Amygdala (tissue), 56 donors: Measurements from ENCODE around the gene DRG2.

ENCODE experiments used
- DNase-seq, 56 donors: peaks; one replicate each; lab custom pipeline; 2025; lab: John Stamatoyannopoulos, UW

DRG2 gene

DNA sequence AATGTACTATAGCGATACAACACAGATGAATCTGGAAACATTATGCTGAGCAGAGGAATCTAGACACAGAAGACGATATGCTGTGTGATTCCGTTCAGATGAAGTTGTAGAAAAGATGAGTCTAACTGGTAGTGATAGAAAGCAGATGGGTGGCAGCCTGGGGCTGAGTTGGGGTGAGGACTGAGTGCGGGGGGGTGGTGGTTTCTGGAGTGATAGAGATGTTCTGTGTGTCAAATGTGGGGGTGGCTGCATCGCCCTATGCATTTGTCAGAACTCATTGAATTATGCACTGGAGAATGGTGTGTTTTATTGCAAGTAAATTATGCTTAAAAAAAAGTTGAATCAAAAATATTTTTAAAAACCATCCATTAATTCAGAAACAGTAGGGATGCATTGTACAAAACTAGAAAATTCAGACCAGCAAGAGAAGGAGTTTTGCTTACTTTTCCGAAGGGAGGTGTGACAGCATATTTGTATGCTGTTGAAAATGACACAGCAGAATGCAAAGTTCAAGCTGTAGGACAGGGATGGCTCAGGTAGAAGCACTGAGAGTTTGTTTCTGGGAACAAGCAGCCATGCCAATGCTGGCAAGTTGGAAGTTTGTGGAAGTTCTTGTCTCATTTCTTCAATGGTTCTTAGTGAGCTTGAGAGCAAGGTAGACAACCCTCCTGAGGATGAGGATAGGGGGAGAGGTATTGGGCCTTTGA, 13.0 kb upstream of the DRG2 start:
- peak in 1 of 56 donors; percentile 9 for DNase-seq

DNA sequence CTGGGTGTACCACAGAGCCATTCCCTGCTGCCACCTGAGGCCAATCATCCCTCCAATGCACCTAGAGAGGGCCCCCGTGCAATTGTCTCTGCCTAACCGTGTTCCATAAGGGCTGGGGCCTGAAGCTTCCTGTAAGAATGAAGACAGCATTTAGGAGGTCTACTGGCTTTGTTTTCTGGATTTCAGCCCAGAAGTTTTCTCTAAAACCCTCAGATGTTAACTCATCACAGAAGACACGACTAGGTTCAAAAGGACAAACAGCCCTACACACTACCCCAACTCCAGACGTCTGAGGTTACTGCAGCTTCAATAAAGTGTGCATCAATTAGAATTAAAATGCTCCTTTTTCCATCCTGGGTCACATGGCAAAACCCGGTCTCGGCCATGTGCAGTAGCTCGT, 10.8 kb upstream of the DRG2 start:
- no peak for DNase-seq

DNA sequence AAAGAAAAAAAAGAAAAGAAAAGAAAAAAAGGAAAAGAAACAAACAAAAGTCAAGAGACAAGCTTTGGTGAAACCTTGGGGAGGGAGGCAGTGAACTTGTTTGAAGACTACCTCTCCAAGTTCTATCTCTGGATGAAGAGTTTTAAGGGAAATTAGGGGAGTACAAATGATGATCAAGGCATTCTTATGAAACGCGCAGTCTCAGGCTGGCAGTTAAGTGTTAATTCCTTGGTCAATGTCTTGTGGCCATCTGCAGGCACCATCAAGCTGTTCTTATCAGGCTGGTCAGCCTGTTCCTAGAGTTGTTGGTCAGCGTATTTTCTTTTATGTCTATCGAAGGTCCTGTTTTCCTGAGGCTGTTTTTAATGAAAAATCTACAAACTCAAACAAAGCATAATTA, 8.2 kb upstream of the DRG2 start:
- DNase-seq: no peak

DNA sequence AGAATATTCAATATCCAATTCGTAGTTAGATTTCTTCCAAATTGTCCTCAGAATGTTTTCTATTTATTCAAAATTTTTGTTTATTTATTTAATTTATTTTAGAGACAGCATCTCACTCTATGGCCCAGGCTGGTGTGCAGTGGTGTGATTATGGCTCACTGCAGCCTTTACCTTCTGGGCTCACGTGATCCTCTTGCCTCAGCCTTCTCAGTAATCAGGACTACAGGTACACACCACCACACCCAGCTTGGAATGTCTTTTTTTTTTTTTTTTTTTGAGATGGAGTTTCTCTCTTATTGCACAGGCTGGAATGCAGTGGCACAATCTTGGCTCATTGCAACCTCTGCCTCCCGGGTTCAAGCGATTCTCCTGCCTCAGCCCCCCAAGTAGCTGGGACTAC, 3.5 kb upstream of the DRG2 start:
- DNase-seq: no peak

DNA sequence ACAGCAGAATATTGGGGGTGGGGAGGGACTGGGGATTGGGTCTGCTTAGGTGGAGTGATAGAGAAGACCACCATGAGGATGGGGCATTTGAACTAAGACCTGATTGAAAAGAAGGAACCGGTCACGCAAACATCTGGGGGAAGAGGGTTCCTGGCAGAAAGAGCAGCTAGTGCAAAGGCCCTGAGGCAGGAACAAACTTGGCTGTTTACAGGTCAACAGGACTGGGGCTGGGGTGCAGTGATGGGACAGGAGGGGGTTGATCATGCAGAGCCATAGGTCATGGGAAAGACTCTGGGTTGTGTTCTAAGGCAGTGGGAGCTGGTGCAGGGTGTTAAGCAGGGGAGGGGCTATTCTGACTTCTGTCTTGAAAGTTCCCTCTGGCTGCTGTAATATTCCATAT, 1.9 kb downstream of the DRG2 start:
- DNase-seq: no peak

DNA sequence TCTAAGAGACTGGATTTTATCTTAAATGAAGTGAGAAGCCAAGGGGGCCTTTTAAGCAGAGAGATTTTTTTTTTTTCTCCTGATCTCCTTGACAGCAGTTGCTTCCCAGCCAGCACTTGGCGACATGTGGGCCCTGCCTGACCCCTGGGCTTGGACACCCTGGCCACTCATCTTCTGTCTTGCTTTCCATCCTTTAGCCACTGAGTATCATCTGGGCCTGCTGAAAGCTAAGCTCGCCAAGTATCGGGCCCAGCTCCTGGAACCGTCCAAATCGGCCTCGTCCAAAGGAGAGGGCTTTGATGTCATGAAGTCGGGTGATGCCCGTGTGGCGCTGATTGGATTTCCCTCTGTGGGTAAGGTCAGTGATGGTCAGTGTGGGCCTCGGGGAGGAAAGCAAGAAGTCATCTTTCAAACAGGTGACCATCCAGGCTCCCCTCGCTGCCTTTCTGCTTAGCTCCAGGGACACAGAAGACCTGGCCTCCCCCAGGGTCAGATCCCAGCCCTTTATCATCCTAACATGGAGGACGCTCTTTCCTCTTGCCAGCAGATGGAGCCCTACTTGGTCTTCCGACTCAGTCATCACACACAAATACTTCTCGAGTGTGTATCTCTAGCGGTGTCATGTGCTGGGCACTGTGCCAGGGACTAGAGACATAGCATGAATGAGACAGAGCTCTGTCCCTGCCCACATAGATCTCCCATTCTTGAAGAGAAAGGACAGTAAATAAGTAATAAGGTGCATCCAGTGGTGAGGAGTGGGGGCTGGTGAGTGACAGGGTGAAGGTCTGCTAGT, 6.1 kb downstream of the DRG2 start:
- DNase-seq: peak in 5 of 56 donors; percentile 8 to 65 (median 31)

DNA sequence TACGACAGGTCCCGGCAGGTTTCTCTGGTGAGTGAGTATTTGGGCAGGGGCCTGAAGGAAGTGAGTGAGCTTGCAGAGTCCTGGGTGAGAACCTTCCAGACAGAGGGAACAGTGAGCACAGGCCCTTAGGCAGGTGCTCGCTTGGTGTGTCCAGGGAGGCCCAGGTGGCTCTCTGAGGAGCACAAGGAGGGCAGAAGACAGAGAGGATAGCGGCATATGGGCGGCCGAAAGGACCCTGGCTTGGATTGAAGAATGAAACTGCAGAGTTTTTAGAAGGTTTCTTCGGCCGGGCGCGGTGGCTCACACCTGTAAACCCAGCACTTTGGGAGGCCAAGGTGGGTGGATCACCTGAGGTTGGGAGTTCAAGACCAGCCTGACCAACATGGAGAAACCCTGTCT, 6.7 kb downstream of the DRG2 start:
- no peak for DNase-seq

DNA sequence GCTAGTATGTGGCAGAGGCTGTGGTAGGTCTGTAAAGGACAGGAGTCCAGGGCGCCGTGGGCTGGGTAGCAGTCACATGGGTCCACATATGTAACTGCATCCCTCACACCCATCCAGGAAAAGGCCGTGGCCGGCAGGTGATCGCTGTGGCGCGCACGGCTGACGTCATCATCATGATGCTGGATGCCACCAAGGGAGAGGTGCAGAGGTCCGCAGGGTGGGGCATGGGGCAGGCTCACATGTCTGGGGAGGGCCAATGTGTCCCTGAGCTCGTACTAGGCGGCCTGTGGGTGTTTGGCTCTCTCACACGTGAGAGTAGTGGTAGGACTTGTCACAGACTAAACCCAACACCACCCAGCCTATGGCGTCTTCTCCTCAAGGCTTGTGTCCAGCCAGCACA, 11.8 kb downstream of the DRG2 start:
- no peak for DNase-seq

DNA sequence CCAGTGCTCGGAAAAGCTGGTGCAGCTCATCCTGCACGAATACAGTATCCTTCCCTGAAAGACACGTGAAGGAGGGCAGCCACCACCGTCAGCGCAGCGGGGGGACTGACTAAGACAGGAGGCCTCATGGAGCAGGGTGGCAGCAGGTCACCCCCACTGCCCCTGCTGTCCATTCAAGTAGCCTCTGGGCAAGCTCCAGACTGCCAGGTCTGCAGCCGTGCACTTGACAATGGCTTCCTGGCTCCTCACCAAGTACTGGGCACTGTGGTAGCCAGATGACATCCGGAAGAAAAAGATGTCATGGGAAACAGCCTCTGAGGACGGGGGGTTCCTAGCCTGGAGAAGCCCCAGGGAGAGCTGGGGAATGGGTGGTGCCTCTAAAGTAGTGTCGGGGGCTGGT, 12.9 kb downstream of the DRG2 start:
- DNase-seq: no peak

DNA sequence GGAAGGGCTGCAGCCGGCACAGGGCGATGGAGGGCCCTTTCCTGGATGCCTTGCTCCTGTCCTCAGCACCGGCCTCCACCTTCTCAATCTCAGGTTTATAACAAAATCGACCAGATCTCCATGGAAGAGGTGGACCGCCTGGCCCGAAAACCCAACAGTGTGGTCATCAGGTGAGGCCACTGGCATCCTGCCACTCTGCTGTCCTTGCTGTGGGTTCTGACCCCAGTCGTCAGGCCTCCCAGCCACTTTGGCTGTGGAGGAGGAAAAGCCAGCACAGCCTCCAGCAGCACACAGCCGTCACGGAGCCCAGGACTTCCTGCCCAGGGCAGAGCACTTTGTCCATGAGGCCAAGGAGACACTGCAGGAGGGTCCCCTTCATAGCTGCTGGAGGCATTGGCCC, 14.1 kb downstream of the DRG2 start:
- DNase-seq: no peak

DNA sequence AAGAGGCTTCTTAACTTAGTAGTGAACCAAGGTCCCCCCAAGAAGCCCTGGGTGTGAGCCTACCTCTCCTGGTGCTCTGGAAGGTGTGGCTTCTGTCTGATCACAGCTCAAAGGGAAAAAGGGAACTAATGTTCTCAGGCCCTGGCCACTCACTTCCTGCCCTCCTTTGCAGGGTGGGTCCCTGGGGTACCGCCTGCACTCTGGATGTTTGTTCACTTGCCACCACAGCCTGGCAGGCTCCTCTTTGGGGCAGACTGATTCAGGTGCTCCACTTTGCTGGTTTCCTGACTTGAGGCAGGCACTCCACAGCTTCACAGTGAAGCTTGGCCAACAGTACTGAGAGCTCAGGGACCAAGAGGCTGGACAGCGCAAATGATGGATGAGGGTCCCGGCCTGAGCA, 14.9 kb downstream of the DRG2 start:
- no peak for DNase-seq

DNA sequence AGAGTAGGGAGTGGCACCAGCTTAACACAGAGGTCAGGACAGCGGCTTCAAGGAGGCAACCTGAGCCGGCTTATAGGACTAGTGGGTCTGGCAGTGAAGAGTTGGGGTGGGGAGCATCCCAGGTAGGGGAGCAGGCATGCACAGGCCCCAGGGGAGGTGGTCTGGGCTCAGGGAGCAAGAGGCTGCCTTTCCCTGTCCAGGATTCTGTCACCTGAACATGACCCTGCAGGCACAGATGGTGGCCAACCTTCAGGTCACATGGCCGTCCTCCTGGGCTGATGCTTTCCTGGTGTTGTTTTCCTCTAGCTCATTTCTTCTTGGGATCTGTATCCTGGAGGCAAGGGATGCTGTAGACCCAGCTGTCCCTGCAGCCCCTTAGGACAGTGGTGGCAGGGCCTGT, 17.3 kb downstream of the DRG2 start:
- no peak for DNase-seq

DNA sequence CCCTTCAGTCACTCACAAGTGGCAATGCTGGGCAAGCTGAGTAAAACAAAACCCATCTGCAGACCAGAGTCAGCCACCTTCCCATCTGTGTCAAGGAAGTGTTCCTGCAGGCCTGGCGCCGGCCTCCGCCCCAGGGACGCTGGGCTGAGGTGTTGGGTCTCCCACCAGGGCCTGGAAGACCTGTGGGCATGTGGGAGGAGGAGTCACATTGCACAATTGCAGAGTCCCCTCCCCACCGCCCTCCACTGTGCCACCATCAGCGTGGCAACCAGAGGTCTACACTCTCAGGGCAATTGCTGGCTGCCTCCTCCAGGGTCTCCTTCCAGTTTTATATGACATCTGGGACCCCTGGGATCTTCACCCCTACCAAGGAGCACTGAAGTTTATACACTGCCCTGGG, 17.8 kb downstream of the DRG2 start:
- no peak for DNase-seq

DNA sequence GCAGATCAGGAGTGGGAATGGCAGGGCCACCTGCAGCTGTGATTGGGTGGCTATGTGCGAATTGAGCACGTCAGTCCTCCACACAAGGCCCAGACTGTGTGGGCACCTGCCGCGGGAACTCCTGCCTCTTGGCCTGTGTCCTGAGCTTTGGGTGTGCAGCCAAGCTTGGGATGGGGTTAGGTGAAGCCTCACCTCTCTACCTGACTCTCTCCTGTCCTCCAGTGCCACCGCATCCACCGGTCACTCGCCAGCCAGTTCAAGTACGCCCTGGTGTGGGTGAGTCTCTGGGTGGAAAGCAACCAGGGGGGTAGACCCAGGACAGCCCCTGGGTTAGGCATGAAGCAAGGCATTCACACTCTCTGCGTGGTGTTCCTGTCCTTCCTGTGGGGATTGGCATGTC, 18.5 kb downstream of the DRG2 start:
- DNase-seq: no peak

DNA sequence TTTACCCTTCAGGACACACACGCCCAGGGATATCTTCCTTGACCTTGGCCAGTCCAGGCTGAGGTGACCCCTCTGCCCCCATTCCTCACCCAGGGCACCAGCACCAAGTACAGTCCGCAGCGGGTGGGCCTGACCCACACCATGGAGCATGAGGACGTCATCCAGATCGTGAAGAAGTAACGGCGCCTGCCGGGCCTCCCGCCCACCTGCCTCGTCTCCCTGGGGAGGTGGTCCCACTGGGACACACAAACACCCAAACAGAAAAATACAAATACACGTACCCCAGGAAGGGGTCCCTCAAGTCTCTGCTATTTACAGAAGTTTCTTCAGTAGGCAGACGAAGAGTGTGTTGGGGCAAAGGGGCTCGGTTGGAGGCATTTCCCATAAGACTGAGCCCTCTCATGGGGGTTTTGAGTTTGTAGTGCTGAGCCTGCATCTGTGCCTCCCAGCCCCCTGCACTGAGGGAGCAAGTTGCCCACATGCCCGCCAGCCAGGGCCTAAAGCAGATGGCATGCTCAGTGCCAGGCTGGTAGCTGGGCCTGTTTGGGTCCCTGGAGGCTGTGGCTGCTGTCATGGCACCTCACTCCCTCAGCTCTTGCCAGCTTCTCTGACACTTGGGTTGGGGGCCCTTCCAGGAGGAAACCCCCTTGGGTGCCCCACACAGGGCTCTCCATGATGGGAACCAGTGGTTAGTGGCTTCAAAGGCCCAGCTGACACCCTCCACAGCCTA, 19.5 kb downstream of the DRG2 start:
- DNase-seq: no peak

DNA sequence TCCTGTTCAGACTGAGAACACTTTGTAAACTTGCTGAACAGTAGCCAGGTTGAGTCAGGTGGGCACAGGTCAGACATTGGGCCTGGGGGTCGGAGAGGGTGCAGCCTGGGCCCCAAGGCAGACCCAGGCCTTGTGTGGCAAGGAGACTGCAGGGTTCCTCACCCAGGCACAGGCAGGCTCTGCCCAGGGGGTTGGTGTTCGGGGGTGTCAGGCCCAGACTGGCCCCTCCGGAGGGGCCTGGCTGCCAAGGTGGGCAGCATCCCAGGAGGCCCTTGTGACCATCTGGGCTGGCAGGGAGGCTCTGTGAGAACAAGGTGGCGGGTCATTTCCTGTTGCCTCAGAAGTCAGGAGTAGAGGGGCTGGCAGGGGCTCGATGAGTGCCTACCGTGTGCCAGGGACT, 20.2 kb downstream of the DRG2 start:
- DNase-seq: peak in 4 of 56 donors; percentile 2 to 49 (median 24)

DNA sequence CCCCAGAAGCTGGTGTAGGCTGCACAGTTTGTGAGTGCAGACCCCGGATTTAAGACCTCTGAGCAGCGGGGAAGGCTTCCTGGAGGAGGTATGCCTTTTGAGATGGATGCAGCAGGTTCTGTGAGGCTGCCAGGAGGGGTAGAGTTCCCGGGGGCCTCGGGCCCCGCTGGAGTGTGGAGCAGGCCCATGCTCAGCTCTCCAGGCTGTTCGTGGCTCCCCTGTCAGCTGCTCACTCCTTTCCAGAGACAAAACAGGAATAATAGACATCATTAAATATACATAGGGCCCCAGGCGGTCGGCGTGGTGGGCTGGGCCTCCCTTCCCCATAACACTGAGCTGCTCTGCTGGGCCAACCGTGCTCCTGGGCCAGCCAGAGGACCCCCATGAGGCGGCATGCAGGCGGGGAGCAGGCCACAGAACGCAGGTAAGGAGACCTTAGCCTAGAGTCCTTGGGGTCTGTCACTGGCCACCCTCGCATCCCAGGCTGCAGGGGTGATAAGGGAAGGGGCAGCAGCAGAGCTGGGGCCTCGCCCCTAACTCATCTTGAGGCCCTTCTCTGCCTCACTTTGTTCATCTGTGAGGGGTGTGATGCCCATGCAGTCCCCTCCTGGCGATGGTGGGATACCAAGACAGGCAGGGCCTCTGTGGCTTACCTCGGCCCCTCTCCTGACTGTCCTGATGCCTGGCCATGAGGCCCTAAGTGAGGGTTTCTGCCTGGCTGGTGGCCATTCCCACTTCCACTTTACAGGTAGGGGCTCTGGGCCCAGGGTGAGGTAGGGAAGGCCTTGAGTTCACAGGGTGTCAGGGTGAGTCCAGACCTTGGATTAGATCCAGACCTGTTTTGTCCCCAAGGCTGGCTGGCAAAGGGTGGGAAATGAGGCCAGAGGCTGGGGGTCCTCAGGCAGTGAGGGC, 20.9 kb downstream of the DRG2 start, which contains the start of gene MYO15A:
MYO15A (plus strand) TSS at position 356 of the 912 bp plus-strand sequence. CDS start 10,045 bp downstream, outside the sequence.
- no peak for DNase-seq

DNA sequence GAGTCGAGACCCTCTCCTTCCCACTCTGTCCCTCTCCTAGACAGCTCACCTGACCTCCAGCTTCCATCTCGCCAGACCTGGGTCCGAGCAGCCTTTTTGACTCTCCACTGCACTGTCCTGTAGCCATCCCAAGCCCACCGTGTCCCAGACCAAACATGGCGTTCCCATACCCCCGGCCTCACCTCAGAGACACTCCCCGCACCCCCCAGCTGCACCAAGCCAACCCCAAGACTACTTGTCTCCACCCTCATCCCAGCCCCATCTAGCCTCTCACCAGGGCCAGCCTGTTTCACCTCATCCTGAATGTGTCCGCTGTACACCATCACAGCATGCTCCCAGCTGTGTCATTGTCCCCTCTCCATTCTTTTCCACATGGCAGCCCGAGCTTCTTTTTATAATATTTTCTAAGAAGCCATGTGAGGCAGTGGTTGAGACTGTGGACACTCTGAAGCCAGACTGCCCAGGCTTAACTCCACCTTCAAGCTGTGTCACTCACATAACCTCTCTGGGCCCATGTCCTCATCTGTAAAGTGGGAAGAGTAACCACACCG, 22.3 kb downstream of the DRG2 start:
- DNase-seq: no peak

DNA sequence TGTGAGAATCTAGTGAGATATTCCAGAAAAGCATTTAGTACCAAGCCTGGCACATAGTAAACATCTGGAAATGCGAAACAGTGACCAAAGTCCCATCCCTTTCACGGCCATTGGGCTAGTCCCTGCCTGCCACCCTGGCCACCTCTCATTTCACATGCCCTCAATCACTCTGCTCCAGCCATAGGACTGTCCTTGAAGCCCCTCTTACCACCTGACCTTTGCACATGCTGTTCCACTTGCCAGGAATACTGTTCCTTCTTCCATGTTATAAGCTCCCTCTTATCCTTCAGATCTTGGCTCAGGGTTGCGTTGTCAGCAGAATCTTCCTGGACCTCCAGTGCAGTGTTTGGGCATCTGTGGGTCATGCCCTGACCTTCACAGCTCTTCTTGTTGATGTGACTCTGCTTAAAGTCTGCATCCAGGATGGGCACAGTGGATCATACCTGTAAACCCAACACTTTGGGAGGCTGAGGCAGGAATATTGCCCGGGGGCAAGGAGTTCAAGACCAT, 22.9 kb downstream of the DRG2 start:
- no peak for DNase-seq
